ENCODE measurements around the gene GRAMD4.

Gene GRAMD4

GRCh38 chr22:46696614-46697013 is 76.4 kb downstream of the GRAMD4 start:
- no peak for DNase-seq

DNA sequence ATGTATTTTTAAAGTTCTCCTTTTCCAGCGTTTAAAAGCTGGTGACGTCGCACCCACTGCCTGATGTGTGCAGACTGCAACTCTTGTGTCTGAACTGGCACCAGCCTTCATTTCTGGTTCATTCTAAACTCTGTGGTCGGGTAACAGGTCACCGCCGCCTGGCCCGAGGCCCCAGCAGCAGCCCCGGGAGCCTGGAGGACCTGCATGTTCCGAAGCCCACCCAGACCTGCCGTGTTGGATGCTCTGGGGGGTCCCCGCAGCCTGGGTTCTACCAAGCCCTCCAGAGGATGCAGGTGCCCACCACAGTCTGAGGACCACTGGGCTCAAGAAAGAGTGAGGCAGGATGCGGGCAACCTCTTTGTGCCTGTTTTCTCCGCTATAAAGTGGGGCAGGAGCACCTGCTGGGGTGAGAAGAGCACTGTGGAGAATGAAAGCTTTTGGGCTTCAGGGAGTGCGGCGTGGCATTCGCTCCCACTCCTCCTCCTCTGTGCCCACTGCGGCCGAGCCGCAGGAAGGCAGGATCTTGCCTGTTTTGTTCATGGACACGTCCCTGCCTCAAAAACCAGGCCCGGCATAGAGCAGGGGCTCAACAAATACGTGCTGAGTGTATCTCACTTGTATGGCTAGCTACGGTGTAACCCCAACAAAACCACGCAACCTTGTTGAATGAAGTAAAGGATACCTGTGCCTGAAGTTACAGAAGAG is 77.8 kb downstream of the GRAMD4 start:
- no peak for DNase-seq

DNA sequence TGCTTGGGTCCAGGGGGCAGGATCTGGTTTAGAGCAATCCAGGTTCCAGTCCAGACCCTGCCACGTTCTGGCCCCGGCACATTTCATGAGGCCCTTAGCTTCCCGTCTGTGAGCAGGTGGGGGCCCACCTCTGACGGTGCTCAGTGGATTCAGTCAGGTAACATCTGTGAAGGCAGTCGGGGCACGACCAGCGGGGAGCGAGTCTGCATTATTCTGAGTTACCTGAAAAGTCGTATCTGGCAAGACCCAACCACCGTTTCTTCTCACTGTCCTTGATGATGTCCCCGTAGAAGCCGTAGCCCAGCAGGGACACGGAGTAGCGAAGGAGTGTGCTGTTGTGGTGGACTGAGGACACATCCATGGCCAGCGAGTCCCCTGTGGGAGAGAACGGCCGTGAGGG is 78.9 kb downstream of the GRAMD4 start:
- DNase-seq = no peak

DNA sequence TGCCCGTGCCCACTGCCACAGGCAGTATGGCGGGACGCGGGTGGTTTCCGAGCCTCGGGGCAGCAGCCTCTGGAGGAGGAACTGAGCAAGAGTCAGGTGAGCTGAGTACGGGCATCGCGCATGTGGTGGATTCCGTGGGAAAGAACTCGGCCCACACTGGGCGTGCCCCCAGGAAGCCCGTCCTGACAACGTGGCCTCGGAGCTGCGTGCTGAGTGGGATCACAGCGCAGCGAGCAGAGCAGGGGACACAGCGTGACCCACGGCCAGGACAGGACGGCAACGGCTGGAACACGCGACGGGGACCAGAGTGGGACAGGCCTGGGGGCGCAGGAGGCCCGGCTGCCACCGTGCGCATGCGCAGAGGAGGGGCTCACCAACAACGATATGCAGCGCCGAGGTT is 81.1 kb downstream of the GRAMD4 start:
- no peak for DNase-seq

DNA sequence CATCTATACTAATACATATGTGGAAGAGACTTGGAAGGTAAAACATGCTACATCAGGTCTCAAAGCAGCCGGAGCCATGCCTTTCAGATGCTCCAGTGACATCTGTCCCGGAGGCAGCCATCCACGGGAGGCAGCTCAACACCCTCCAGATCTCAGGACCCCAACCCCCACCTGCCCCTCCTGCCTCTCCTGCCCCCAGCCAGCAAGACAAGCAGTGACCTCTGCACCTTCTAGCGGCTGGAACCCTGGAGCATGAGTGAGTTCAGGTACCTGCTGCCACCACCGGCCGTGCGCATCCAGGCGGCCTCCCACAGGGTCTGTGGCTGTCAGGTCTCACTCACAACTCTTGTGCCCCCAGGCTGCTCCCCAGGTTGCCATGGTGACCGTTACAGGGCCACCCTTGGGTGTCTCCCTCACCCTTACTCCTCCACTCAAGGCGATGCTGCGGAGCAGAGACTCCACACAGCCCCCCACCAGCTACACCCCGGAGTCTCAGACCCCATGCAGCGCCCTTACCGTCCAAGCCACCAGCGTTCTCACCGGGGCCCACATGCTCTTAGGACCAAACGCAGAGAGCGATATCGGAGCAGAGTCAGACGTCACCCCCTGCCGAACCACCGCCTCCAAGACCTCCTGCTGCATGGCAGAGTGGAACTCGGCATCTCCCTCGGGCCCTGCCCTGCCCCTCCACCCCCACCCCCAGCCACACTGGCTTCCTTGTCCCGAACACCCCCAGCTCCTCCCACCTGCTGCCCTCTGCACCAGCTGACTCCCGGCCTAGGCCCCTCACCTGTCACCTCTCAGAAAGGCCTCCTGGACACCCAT is 83.2 kb downstream of the GRAMD4 start:
- DNase-seq = no peak

- no peak for DNase-seq
Observed at GRCh38 chr22:46703996-46704370, 83.8 kb downstream of the GRAMD4 start.

- DNase-seq = no peak
Observed at GRCh38 chr22:46706060-46706459, 85.9 kb downstream of the GRAMD4 start.

- no peak for DNase-seq
Observed at GRCh38 chr22:46707305-46707704, 87.1 kb downstream of the GRAMD4 start.

- DNase-seq = no peak
Observed at GRCh38 chr22:46707827-46708570, 87.8 kb downstream of the GRAMD4 start.

DNA sequence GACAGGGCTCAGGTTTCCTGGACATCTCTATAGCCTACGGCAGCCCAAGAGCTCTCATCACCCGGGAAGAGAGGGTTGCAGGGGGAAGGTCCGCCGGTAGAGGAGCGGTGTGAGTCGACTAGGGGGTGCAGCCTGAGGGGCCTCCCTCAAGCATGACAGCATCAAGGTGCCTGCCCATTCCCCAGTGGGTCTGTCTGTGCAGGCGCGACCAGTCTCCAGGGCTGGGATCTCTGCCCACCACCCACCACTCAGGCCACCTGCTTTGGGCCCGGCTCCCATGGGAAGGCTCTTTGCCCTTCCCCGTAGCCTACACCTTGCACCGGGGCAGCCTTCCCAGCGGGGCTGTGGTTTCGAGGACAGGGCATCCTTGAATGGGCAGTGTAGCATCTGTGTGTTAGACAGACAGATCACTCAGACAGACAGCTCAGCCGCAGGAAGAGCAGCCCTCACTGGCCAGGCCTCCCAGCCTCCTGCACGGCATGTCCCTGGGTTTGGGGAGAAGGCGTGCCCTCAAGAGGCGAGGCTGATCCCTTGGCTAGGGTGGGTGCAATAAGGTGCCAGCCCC is 88.7 kb downstream of the GRAMD4 start:
- DNase-seq = no peak

- DNase-seq = no peak
Observed at GRCh38 chr22:46710806-46711205, 90.6 kb downstream of the GRAMD4 start.

GRCh38 chr22:46712288-46712687 is 92.1 kb downstream of the GRAMD4 start:
- no peak for DNase-seq

- peak; percentile 14 for DNase-seq
Observed at GRCh38 chr22:46714550-46714949, 94.4 kb downstream of the GRAMD4 start.

DNA sequence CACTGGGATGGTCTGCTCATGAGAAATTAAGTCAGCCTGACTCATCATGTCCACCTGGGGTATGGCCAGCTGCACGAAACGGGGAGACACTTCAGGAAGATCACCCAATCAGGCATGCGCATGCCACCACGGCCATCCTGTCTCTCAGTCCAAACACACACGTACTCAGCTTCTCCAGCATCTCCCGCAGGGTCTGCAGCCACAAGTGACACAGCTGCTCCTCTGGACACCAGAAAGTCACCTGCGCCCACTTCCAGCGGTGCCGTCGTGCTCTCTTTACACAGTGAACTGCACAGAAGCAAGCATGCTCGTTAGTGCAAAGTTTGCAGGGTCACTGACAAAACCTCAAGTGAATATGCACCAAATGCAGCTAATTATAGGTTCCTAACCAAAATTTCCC is 99.7 kb downstream of the GRAMD4 start:
- no peak for DNase-seq

DNA sequence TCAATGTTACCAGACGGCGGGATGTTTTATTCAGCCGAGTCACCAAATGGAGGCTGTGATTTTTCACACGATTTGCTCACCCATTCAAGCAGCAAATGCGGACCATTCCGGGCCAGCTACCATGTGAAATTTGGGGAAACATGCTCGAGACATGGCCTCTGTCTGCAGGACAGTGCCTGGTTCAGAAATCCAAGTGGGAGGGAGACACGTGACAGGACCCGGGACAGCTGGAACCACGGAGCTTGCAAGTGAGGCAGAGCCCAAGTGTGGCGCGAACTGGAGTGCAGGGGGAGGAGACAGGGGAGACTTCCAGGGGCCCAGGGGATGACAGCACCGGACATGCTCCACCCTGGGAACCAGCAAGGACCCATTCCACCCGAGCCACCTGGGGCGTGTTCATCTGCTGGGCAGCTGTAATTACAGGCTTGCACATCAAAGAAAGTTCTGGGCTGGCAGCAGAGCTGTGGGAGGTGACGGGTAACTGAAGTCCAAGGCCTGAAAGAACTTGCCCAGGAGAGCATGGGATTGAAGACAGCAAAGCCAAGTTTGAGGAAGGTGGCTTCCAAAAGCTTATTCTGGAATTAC is 101.4 kb downstream of the GRAMD4 start:
- no peak for DNase-seq

GRCh38 chr22:46723882-46724281 is 103.7 kb downstream of the GRAMD4 start:
- DNase-seq = no peak

DNA sequence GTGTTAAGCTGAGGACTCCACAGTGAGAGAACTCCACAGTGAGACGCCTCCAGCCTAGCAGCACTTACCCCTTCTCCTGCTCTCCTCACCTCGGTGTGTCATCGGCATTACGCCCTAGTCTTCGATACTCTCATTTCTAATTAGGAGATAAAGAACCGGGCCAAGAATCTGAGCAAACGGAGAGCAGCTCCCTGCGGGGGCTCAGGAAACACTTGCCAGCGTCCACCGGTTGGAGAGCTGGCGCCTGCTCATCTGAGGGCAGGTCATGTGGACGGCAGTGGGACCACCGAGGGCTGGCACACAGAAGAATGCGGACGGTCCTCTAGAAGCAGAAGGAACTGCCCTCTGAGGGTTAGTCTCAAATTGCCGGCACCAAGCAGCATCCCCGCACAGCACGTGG is 104.9 kb downstream of the GRAMD4 start:
- DNase-seq = no peak

DNA sequence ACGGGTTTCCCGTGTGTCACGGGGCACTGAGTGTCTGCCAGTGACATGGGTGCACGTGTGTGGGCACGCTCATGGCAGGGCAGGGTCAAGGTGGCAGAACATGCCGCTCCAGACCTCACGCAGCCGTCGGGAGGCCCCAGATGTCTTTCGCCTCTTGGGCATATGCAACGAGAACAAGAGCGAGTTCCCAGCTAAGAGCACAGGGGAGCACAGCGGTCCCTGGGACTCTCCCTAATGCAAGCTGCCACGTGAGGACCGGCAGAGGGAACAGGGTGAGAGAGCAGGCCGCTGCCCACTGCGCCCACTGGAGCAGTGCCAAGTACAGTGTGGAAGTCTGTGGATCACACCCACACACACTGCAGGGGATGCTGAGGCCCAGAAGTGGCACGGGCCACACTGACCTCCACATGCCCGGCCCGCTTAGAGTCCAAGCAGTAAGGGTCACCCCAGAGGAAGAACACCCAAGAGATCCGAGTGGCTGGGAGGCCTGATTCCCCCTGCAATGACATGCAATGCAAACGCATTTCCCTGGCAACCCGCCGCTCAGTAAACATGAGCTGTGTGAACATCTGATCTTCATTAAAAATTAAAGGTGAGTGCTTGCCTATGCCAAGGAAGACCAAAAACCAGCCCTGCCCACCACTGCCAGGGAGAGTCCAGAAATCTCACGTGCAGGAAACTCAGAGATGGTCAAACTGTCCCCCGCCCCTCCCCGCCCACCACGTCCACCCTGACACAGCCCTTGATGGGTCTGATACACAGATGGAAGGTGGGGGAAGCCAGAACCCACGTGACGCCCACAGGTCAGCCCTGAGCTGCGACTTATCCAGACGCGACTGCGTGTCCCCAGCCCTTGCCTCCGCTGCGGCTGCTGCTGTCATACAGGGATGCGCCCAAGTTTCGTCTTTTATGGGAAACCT is 106.1 kb downstream of the GRAMD4 start:
- DNase-seq = no peak

DNA sequence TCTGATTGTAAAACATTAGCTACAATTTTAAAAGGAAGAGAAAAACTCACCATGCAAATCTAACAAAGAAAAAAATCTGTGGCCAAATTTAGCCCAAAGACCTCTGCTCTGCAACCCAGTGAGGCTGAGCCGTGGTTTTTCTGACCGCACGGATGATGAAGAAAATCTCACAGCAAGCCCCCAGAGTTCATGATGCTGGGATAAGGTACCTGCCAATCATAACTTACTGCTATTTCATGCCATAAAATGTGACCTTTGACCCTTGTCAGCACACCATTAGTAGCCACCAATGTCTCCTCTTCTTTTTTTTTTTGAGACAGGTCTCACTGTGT is 106.8 kb downstream of the GRAMD4 start:
- no peak for DNase-seq

DNA sequence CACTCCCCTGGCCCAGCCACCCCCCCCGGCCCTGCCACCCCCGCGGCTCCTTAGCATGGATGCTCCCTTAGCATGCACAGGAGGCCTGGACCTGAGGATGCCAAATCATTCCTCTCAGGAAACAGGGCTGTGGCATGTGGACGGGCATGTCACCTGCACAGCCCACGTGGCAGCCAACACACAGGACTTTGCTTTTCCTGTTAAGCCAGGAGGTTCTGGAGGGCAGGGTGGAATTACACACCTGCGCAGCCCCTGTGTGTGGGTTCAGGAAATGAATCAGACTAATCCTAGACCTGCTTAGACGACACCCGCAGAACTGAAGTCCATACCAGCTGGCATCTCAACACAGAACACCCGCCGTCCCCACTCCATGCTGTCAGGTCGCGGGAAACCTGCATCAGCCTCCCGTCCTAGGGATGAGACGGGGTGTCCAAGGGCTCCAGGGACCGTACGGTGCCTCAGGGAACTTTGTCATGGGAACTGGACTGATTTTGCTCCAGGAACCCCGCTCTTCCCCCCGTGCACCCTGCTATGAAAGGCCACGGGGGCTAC is 107.7 kb downstream of the GRAMD4 start:
- no peak for DNase-seq

DNA sequence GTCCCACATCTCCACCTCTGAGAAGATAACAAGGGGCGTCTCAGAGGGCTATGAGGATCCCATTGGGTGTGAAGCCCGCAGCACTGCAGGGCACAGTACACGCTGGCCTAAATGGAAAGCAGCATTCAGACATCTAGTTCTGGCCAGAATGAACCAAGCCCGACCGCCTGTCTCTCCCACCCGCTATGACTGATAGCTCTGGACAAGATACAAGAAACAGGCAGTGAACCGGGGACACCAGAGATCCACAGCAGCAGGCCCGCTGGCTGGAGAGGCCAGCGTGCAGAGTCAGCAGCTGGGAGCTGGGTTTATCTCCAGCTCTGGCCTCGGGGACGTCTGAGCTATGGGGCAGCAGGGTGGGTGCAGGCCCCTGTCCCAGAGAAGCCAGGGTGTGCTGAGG is 108.3 kb downstream of the GRAMD4 start:
- no peak for DNase-seq

All from EL (cell line).